Mesodermal cell (in vitro differentiated cells): ENCODE data around the gene DOK4.

Source experiments
- H3K27ac ChIP-seq: 2 replicates; pipeline ENCODE4 v1.7.0; 2013; ENCODE audit warnings: mild to moderate bottlenecking, low read depth, low read length, moderate library complexity; ENCODE audit not compliant: severe bottlenecking
- H3K36me3 ChIP-seq: 2 replicates; pipeline ENCODE4 v1.7.1; 2013; ENCODE audit warnings: mild to moderate bottlenecking, low read length, moderate library complexity; ENCODE audit not compliant: control insufficient read depth, insufficient read depth
- H3K4me1 ChIP-seq: one replicate; pipeline ENCODE4 v1.7.1; 2013; ENCODE audit warnings: mild to moderate bottlenecking, low read length; ENCODE audit not compliant: insufficient read depth, control insufficient read depth, poor library complexity, severe bottlenecking
- H3K4me3 ChIP-seq: 2 replicates; pipeline ENCODE4 v1.7.0; 2013; ENCODE audit warnings: low read length, control low read depth, mild to moderate bottlenecking; ENCODE audit not compliant: insufficient read depth, poor library complexity, severe bottlenecking; ENCODE audit errors: extremely low read depth
- H3K9me3 ChIP-seq: 2 replicates; pipeline ENCODE4 v1.7.1; 2013; ENCODE audit warnings: mild to moderate bottlenecking, low read length, moderate library complexity; ENCODE audit not compliant: control insufficient read depth
- WGBS, 2 experiments: methylation state at CpG; one replicate each; pipeline ENCODE4 v1.1.5; 2013; ENCODE audit warnings: missing lambda C conversion rate in 2 of 2; ENCODE audit not compliant: insufficient coverage in 2 of 2; 5-methylcytosine and 5-hydroxymethylcytosine counted together

DOK4 gene

GRCh38 chr16:57474671-57475661 lies 11.3 kb downstream of the DOK4 start:
- Histone ChIP-seq H3K4me1 (peaks cover 23% of the 10 kb centered on the region), H3K9me3 (no peaks in the 10 kb centered on the region), H3K27ac (peak overlapping the region; percentile 60), H3K36me3 (peaks cover 98% of the 10 kb centered on the region), H3K4me3 (no peak overlapping the region)
- WGBS, 2 experiments = 94 to 96% methylated on average over 17 to 26 of the region's 30 CpGs

GRCh38 chr16:57473906-57474305 lies 12.4 kb downstream of the DOK4 start:
- Histone ChIP-seq H3K27ac (peak overlapping the region; percentile 46), H3K4me1 (peaks cover 23% of the 10 kb centered on the region), H3K4me3 (no peak overlapping the region), H3K36me3 (peaks cover 98% of the 10 kb centered on the region), H3K9me3 (no peaks in the 10 kb centered on the region)
- 94 to 97% methylated on average over 6 of the region's 8 CpGs for WGBS, 2 experiments

DNA sequence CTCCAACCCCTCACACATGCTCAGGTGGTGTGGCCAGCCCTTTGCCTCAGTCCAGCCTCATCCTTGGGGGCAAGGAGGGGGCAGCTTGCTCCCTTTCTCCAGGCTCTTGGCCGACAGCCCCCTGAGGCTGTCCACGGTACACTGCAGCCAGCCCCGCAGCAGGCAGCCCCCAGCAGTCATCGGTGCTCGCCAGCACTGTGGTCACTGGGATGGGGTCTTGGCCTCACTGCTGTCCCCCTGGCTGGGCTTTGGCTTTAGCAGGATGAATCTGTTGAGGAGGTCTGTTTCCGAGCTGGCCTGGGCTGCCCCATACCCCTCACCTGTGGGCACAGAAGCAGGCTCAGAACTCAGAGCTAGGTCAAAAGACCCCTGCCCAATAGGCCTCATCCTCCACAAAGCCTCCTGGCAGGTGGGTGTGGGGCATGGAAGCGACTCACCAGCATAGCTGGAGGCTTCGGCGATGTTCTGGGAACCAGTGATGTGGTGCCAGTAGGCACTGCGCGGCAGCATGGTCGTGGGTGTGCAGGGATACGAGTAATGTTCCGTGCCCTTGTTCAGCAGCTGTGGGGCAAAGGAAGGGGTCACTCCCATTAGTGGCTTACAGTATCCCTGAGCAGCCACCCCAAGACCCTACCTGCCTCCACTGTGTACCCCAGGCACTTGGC lies 13.0 kb downstream of the DOK4 start:
- H3K9me3 ChIP-seq = no peaks in the 10 kb centered on the region
- peaks cover 21% of the 10 kb centered on the region for H3K4me1 ChIP-seq
- peak overlapping the region; percentile 46 for H3K27ac ChIP-seq
- H3K36me3 ChIP-seq = peaks cover 98% of the 10 kb centered on the region
- 94 to 95% methylated on average over 13 of the region's 14 CpGs for WGBS, 2 experiments
- no peak overlapping the region for H3K4me3 ChIP-seq

DNA sequence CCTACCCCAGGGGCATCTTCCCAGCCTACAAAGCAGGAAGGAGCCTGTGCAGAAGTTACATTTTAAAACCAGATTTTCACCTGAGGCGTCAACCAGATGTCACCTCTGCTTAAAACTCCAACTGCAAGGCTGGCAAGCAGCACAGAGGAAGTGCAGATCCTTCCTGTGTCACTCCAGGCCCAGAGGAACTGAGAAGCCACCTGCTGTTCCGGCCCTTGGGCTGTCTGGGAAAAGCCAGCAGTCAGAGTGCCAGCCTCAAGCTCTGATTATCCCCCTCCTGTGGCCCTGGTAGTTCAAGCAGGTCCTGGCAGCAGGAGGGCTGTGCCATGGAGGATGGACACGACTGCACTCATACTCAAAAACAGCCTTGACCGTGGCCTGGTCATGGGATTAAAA lies 13.6 kb downstream of the DOK4 start:
- Histone ChIP-seq H3K4me3 (no peak overlapping the region), H3K27ac (peak overlapping the region; percentile 46), H3K9me3 (no peaks in the 10 kb centered on the region), H3K36me3 (peaks cover 98% of the 10 kb centered on the region), H3K4me1 (peaks cover 15% of the 10 kb centered on the region)
- 86 to 89% methylated on average over 2 of the region's 4 CpGs for WGBS, 2 experiments

GRCh38 chr16:57471852-57472664 lies 14.2 kb downstream of the DOK4 start:
- WGBS, 2 experiments = 46 to 67% methylated on average over 1 to 6 of the region's 10 CpGs
- Histone ChIP-seq H3K36me3 (peaks cover 95% of the 10 kb centered on the region), H3K27ac (peak overlapping the region; percentile 46), H3K9me3 (no peaks in the 10 kb centered on the region), H3K4me3 (no peak overlapping the region), H3K4me1 (peaks cover 9% of the 10 kb centered on the region)

GRCh38 chr16:57471209-57471608 lies 15.1 kb downstream of the DOK4 start:
- Histone ChIP-seq H3K4me1 (peaks cover 10% of the 10 kb centered on the region), H3K27ac (peak overlapping the region; percentile 64), H3K9me3 (no peaks in the 10 kb centered on the region), H3K4me3 (no peak overlapping the region), H3K36me3 (peaks cover 95% of the 10 kb centered on the region)
- 100% methylated on average over 1 of the region's 1 CpG for WGBS, 2 experiments

DNA sequence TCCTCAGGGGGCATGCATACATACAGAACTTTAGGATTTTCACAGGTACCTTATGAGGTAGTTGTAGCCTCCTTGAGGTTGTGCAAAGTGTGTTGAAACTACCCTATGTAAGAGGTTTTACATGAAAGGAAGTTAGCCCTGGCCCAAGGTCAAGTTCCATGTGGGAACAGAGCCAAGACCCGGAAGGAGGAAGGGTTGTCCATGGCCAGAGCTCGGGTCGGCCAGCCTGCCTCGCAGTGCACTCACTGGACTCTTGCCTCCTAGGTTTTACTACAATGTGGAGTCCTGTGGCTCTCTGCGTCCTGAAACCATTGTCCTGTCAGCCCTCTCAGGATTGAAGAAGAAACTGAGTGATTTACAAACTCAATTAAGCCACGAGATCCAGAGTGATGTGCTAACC lies 15.6 kb downstream of the DOK4 start:
- H3K27ac ChIP-seq = peak overlapping the region; percentile 64
- no peaks in the 10 kb centered on the region for H3K9me3 ChIP-seq
- peaks cover 95% of the 10 kb centered on the region for H3K36me3 ChIP-seq
- WGBS, 2 experiments = 96 to 98% methylated on average over 6 of the region's 6 CpGs
- H3K4me3 ChIP-seq = no peak overlapping the region
- peaks cover 7% of the 10 kb centered on the region for H3K4me1 ChIP-seq

- Histone ChIP-seq H3K4me3 (no peak overlapping the region), H3K9me3 (no peaks in the 10 kb centered on the region), H3K4me1 (peaks cover 7% of the 10 kb centered on the region), H3K27ac (peak overlapping the region; percentile 64), H3K36me3 (peaks cover 95% of the 10 kb centered on the region)
- WGBS, 2 experiments = 95 to 98% methylated on average over 5 to 7 of the region's 9 CpGs
Measured at GRCh38 chr16:57469917-57470470, 16.3 kb downstream of the DOK4 start.

DNA sequence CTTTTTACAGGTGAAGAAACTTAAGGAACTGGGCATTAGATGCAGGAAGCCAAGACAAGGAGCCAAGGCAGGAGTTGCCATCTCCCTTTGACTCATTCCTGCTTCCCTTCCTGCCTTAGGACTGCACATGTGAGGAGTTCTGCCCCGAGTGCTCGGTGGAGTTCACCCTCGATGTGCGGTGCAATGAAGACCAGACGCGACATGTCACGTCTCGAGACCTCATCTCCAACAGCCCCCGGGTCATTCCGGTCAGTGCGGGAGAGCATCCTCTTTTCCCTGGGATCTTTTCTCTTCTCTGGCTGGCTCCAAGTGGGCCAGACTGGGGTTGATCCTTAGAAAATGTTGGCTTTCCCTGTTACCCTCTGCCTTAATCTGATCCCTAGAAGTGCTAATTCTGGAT lies 17.2 kb downstream of the DOK4 start:
- peaks cover 95% of the 10 kb centered on the region for H3K36me3 ChIP-seq
- no peaks in the 10 kb centered on the region for H3K9me3 ChIP-seq
- WGBS, 2 experiments = 91 to 98% methylated on average over 11 of the region's 11 CpGs
- no peak overlapping the region for H3K27ac ChIP-seq
- H3K4me1 ChIP-seq = peaks cover 9% of the 10 kb centered on the region
- no peak overlapping the region for H3K4me3 ChIP-seq

GRCh38 chr16:57468346-57468745 lies 17.9 kb downstream of the DOK4 start:
- Histone ChIP-seq H3K4me3 (no peak overlapping the region), H3K9me3 (no peaks in the 10 kb centered on the region), H3K36me3 (peaks cover 95% of the 10 kb centered on the region), H3K27ac (no peak overlapping the region), H3K4me1 (peaks cover 16% of the 10 kb centered on the region)
- WGBS, 2 experiments = 83 to 100% methylated on average over 1 to 2 of the region's 2 CpGs
